ENCODE results near the gene ARHGEF6. TPM values are rescaled to one million over a fixed set of nuclear protein-coding genes. Genes with fewer than 3 reads are reported as not detected.
"Not testable (repeated sequence)": the region's sequence is repeated elsewhere in the genome, so short reads cannot be mapped to it uniquely, and the experiment has no call there.

ARHGEF6 gene
- total RNA-seq, 1 donor from 2014 or later: 1.6 TPM

DNA sequence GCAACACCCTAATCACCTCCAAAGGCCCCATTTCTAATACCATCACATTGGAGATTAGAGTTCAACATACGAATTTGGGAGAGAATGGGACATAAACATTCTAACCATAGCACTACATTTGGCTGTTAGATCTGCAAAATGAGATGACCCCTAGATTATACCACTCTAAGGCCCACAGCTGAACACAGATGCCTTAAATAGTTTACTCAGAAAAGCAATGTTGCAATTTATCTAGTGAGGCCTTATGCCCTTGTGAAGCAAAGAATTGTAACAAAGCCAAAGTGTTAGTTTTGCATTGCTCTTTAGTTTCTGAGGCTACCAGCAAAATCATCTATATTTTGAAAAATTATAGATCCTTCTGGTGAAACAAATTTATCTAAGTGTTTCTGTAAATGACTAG lies 31.6 kb upstream of the ARHGEF6 start:
- TF ChIP-seq, protein P1, sequence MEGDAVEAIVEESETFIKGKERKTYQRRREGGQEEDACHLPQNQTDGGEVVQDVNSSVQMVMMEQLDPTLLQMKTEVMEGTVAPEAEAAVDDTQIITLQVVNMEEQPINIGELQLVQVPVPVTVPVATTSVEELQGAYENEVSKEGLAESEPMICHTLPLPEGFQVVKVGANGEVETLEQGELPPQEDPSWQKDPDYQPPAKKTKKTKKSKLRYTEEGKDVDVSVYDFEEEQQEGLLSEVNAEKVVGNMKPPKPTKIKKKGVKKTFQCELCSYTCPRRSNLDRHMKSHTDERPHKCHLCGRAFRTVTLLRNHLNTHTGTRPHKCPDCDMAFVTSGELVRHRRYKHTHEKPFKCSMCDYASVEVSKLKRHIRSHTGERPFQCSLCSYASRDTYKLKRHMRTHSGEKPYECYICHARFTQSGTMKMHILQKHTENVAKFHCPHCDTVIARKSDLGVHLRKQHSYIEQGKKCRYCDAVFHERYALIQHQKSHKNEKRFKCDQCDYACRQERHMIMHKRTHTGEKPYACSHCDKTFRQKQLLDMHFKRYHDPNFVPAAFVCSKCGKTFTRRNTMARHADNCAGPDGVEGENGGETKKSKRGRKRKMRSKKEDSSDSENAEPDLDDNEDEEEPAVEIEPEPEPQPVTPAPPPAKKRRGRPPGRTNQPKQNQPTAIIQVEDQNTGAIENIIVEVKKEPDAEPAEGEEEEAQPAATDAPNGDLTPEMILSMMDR (IDR thresholded peaks at IDR 0.05; ENCODE audit: insufficient read depth, low read length, poor library complexity, severe bottlenecking): no peak
- H3K4me3 ChIP-seq (ENCODE audit: low read depth, low read length): no peak overlapping the region
- no peaks in the 10 kb centered on the region for H3K27me3 ChIP-seq (ENCODE audit: control insufficient read depth, insufficient read depth, low read length)
- H3K36me3 ChIP-seq (ENCODE audit: control insufficient read depth, insufficient read depth, low read length): no peaks in the 10 kb centered on the region
- DNase-seq (ENCODE audit: low read depth): no peak

DNA sequence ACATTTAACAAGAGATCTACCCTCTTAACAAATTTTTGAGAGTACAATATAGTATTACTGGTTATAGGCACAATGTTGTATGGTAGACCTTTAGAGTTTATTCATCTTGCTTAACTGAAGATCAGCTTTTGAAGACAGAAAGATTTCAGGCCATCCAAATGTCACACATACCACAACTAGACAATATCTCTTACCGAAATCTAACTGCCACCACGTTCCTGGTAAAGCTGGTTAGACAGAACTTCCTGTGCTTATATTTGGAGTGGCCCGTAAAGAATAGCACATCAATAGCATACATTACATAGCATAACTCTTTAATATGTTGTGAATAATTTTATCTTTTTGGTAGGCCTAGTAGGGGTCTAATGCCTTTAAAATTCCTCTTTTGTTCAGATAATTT lies 29.8 kb upstream of the ARHGEF6 start:
- Histone ChIP-seq H3K36me3 (ENCODE audit: control insufficient read depth, insufficient read depth, low read length) (no peaks in the 10 kb centered on the region), H3K4me3 (ENCODE audit: low read depth, low read length) (no peak overlapping the region), H3K27me3 (ENCODE audit: control insufficient read depth, insufficient read depth, low read length) (no peaks in the 10 kb centered on the region)
- TF ChIP-seq, protein P1 (IDR thresholded peaks at IDR 0.05; ENCODE audit: insufficient read depth, low read length, poor library complexity, severe bottlenecking): no peak
- DNase-seq (ENCODE audit: low read depth): no peak

DNA sequence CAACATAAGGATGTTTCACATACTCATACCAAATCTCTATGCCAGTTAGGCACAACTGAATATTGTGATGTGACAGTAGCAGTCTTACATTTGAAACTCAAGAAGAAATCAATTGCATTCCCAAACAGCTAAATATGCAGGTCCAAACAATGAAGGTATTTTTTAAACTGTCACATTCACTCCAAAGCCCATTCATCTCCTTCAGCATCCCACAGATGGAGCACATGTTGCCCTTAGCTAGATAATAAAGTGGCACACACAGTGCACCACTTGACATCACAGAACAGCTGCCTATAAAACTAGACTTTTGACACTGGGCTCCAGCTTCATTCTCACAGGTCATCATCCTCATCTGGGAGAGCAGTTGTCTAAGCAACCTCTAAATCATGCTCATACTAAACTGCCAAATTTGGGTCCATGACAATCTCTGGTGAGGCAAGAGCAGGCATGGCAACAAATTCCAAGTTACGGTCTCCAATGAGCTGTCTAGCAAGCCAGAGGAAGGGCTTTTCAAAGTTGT lies 26.2 kb upstream of the ARHGEF6 start:
- H3K4me3 ChIP-seq (ENCODE audit: low read depth, low read length): no peak overlapping the region
- no peaks in the 10 kb centered on the region for H3K27me3 ChIP-seq (ENCODE audit: control insufficient read depth, insufficient read depth, low read length)
- DNase-seq (ENCODE audit: low read depth): no peak
- H3K36me3 ChIP-seq (ENCODE audit: control insufficient read depth, insufficient read depth, low read length): no peaks in the 10 kb centered on the region
- TF ChIP-seq, protein P1 (IDR thresholded peaks at IDR 0.05; ENCODE audit: insufficient read depth, low read length, poor library complexity, severe bottlenecking): no peak

DNA sequence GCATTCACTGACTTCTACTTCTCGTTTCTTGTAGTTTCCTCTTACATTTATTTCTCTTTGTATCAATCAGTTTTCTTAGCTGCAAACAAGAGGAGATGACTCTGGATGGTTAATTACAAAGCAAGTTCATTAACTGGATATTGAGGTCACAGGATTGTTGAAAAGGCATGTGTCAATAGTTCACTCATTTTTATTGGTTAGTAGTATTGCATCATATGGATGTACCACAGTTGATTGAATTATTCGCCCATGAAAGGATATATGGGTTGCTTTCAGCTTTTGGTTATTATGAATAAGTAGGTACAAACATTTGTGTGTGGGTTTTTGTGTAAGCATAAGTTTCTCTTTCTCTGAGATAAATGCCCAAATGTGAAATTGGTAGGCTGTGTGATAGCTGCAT lies 21.8 kb upstream of the ARHGEF6 start:
- Histone ChIP-seq H3K27me3 (ENCODE audit: control insufficient read depth, insufficient read depth, low read length) (no peaks in the 10 kb centered on the region), H3K4me3 (ENCODE audit: low read depth, low read length) (no peak overlapping the region), H3K36me3 (ENCODE audit: control insufficient read depth, insufficient read depth, low read length) (no peaks in the 10 kb centered on the region)
- DNase-seq (ENCODE audit: low read depth): no peak
- TF ChIP-seq, protein P1 (IDR thresholded peaks at IDR 0.05; ENCODE audit: insufficient read depth, low read length, poor library complexity, severe bottlenecking): no peak

DNA sequence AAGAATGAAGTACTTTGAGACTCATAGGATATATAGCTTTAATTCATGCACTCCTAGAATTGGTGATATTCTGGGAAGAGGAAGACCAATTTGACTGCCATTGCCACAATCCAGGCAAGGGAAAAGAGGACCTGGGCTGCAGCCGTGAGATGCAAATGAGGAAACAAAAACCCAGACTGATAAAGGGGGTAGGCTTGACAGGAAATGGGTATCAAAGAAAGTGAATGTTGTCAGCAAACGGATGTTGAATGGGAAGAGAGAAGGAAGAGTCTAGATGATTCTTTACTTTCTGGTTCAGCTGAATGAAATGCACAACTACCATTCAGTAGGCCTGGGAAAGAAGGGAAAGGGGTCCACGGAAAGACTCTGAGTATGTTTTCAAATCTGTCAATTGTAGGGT lies 17.1 kb upstream of the ARHGEF6 start:
- no peak for DNase-seq (ENCODE audit: low read depth)
- Histone ChIP-seq H3K36me3 (ENCODE audit: control insufficient read depth, insufficient read depth, low read length) (no peaks in the 10 kb centered on the region), H3K4me3 (ENCODE audit: low read depth, low read length) (no peak overlapping the region), H3K27me3 (ENCODE audit: control insufficient read depth, insufficient read depth, low read length) (no peaks in the 10 kb centered on the region)
- TF ChIP-seq, protein P1 (IDR thresholded peaks at IDR 0.05; ENCODE audit: insufficient read depth, low read length, poor library complexity, severe bottlenecking): no peak

DNA sequence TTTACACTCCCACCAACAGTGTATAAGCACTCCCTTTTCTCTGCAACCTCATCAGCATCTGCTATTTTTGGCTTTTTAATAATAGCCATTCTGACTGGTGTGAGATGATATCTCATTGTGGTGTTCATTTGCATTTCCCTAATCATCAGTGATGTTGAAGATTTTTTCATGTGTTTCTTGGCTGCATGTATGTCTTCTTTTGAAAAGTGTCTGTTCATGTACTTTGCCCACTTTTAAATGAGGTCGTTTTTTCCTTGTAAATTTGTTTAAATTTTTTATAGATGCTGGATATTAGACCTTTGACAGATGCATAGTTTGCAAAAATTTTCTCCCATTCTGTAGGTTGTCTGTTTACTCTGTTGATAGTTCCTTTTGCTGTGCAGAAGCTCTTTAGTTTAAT lies 14.4 kb upstream of the ARHGEF6 start:
- H3K4me3 ChIP-seq (ENCODE audit: low read depth, low read length); DNase-seq (ENCODE audit: low read depth); H3K36me3 ChIP-seq (ENCODE audit: control insufficient read depth, insufficient read depth, low read length); H3K27me3 ChIP-seq (ENCODE audit: control insufficient read depth, insufficient read depth, low read length): not testable (repeated sequence)

DNA sequence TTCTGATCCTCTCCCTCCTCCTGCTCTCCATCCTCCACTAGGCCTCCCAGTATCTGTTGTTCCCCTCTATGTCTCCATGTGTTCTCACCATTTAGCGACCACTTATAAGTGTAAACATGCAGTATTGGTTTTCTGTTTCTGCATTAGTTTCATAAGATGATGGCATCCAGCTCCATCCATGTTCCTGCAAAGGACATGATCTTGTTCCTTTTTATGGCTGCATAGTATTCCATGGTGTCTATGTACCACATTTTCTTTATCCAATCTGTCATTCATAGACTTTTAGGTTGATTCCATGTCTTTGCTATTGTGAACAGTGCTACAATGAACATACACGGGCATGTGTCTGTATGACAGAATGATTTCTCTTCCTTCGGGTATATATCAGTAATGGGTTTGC lies 13.9 kb upstream of the ARHGEF6 start:
- not testable (repeated sequence) for H3K27me3 ChIP-seq (ENCODE audit: control insufficient read depth, insufficient read depth, low read length); H3K36me3 ChIP-seq (ENCODE audit: control insufficient read depth, insufficient read depth, low read length); DNase-seq (ENCODE audit: low read depth); H3K4me3 ChIP-seq (ENCODE audit: low read depth, low read length)
